T-cell (primary cell): ENCODE data around the gene AP1S2. TPM values are rescaled to one million over a fixed set of nuclear protein-coding genes. Genes with fewer than 3 reads are reported as not detected.

Experiments
- ATAC-seq, 4 experiments: fragments of 200-7000 bp in 3 of 4; fragments of 150-1000 bp in 1 of 4; cut with Tn5 transposase; replicated peaks in 1 of 4; 1 replicate in 3 of 4; 2 replicates in 1 of 4; pipeline ENCODE4 v1.10.0; 2021; ENCODE audit warnings: moderate library complexity in 3 of 4, mild to moderate bottlenecking in 2 of 4, moderate number of reproducible peaks in 1 of 4
- CTCF ChIA-PET, 2 donors: fragments of 300-600 bp; sonication (Branson Sonifier 250); formaldehyde crosslinking; loops; one replicate each; lab custom pipeline; 2022; ENCODE audit warnings: antibody characterized with exemption in 2 of 2; lab: Charles Lee
- POLR2A ChIA-PET, 2 donors: fragments of 300-600 bp; sonication (Branson Sonifier 250); formaldehyde crosslinking; loops; one replicate each; lab custom pipeline; 2022; ENCODE audit warnings: antibody characterized with exemption in 2 of 2; lab: Charles Lee
- DNase-seq, 35 experiments: peaks; one replicate each; pipeline versions ENCODE4 v3.0.0 to v3.0.0-alpha.2; 2013 to 2023
- H3K27ac ChIP-seq: one replicate; pipeline ENCODE4 v1.5.1; 2013; ENCODE audit warnings: low read length
- H3K27me3 ChIP-seq, 2 experiments: replicated peaks in 1 of 2; 1 replicate in 1 of 2; 2 replicates in 1 of 2; pipeline versions ENCODE4 v1.6.1 to v1.7.0; 2013; ENCODE audit warnings: low read length in 1 of 2, mixed read lengths in 1 of 2; ENCODE audit not compliant: control insufficient read depth in 2 of 2, insufficient read depth in 2 of 2; ENCODE audit errors: extremely low read depth in 1 of 2
- H3K36me3 ChIP-seq, 2 donors: 1 replicate in 1 of 2; 2 replicates in 1 of 2; pipeline versions ENCODE4 v1.6.1 to v1.7.0; 2013; ENCODE audit warnings: low read length in 1 of 2; ENCODE audit not compliant: control insufficient read depth in 2 of 2, insufficient read depth in 1 of 2; ENCODE audit errors: extremely low read depth in 1 of 2
- H3K4me1 ChIP-seq, 2 experiments: 1 replicate in 1 of 2; 2 replicates in 1 of 2; pipeline versions ENCODE4 v1.6.1 to v1.7.0; 2013; ENCODE audit warnings: low read length in 2 of 2, mixed read lengths in 1 of 2; ENCODE audit not compliant: insufficient read depth in 2 of 2, control insufficient read depth in 1 of 2; ENCODE audit errors: extremely low read depth in 1 of 2
- H3K4me3 ChIP-seq, 2 donors: 1 replicate in 1 of 2; 2 replicates in 1 of 2; pipeline versions ENCODE4 v1.5.1 to v1.7.0; 2013; ENCODE audit warnings: mild to moderate bottlenecking in 2 of 2, low read length in 1 of 2, moderate library complexity in 1 of 2; ENCODE audit not compliant: control insufficient read depth in 1 of 2; ENCODE audit errors: extremely low read depth in 1 of 2
- H3K9me3 ChIP-seq: 2 replicates; pipeline ENCODE4 v1.7.0; 2013
- H3K27ac Mint-ChIP-seq, 2 donors: one replicate each; pipeline ENCODE4 v1.8.0; 2020 to 2021; ENCODE audit warnings: mild to moderate bottlenecking in 2 of 2, mixed read lengths in 2 of 2
- H3K27me3 Mint-ChIP-seq, 2 donors: one replicate each; pipeline ENCODE4 v1.8.0; 2021 to 2022; ENCODE audit warnings: mixed read lengths in 2 of 2
- H3K36me3 Mint-ChIP-seq: one replicate; pipeline ENCODE4 v1.8.0; 2021; ENCODE audit warnings: mixed read lengths
- H3K4me1 Mint-ChIP-seq, 3 donors: one replicate each; pipeline ENCODE4 v1.8.0; 2020 to 2022; ENCODE audit warnings: mixed read lengths in 3 of 3, mild to moderate bottlenecking in 1 of 3
- H3K4me3 Mint-ChIP-seq, 3 donors: one replicate each; pipeline ENCODE4 v1.8.0; 2020 to 2022; ENCODE audit warnings: mild to moderate bottlenecking in 3 of 3, mixed read lengths in 3 of 3, moderate library complexity in 3 of 3
- H3K9me3 Mint-ChIP-seq, 3 donors: one replicate each; pipeline ENCODE4 v1.8.0; 2020 to 2022; ENCODE audit warnings: mixed read lengths in 3 of 3
- WGBS: methylation state at CpG from one replicate; pipeline ENCODE4 v1.1.5; 2013; ENCODE audit warnings: missing lambda C conversion rate; ENCODE audit not compliant: insufficient coverage; 5-methylcytosine and 5-hydroxymethylcytosine counted together
- total RNA-seq, 35 experiments: library from RNA in 6 of 35; stranded (reverse) in 6 of 35; fragments of 120-200 nt in 1 of 35; gene quantifications; one replicate each; pipeline versions ENCODE4 v1.2.1 to v1.2.4 and lab custom pipeline; 2013 to 2026

Gene AP1S2
- total RNA-seq, 5 donors from 2014 or later (not counting 1 experiment from before 2014, with no cell fraction given), result 19.1 to 29.5 (median 25.3) TPM

- CTCF ChIA-PET, result no interaction called here
- H3K4me3 Mint-ChIP-seq, result no peak overlapping the region
- Histone ChIP-seq H3K36me3 (peaks cover 5 to 8% of the 10 kb centered on the region in 2 donors), H3K4me3 (no peak overlapping the region), H3K27ac (no peak overlapping the region), H3K27me3 (no peaks in the 10 kb centered on the region), H3K9me3 (no peaks in the 10 kb centered on the region), H3K4me1 (peaks cover 7 to 19% of the 10 kb centered on the region in 2 experiments)
- peaks cover 6 to 14% (median 6%) of the 10 kb centered on the region in 3 donors for H3K4me1 Mint-ChIP-seq
- no peaks in the 10 kb centered on the region for H3K9me3 Mint-ChIP-seq
- H3K27me3 Mint-ChIP-seq, result no peaks in the 10 kb centered on the region
- peak in 1 of 35 experiments; percentile 4 for DNase-seq
- POLR2A ChIA-PET, result no interaction called here
- WGBS, result no CpG with 5 or more reads among the region's 3 CpGs
- H3K36me3 Mint-ChIP-seq, result peaks cover 16% of the 10 kb centered on the region
- no peak for ATAC-seq
- H3K27ac Mint-ChIP-seq, result no peak overlapping the region
Observed at GRCh38 chrX:15786915-15787314, 67.7 kb downstream of the AP1S2 start.

DNA sequence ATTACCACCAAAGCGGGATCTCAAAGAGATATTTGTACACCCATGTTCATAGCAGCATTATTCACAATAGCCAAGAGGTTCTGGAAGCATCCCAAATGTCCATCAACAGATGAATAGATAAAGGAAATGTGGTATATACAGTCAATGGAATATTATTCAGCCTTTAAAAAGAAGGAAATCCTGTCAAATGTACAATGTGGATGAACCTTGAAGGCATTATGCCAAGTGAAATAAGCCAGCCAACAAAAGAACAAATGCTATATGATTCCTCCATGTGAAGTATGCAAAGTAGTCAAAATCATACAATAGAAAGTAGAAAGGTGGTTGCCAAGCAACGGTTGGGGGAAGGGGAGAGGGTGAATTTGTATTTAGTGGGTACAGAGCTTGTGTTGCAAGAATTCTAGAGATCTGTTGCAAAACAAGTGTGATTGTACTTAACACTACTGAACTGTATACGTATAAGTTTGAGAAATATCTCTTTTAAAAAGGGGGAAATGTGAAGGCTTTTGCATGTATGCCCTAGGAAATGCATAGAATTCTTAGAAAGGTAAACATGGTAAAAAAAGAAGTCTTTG, 69.3 kb downstream of the AP1S2 start:
- ChIA-PET CTCF (no interaction called here), POLR2A (no interaction called here)
- peaks cover 19% of the 10 kb centered on the region for H3K36me3 Mint-ChIP-seq
- peaks cover 9 to 14% (median 12%) of the 10 kb centered on the region in 3 donors for H3K4me1 Mint-ChIP-seq
- DNase-seq (no peak), ATAC-seq (no peak)
- Histone ChIP-seq H3K27ac (no peak overlapping the region), H3K27me3 (no peaks in the 10 kb centered on the region), H3K4me3 (no peak overlapping the region), H3K4me1 (peaks cover 2 to 17% of the 10 kb centered on the region in 2 experiments), H3K9me3 (no peaks in the 10 kb centered on the region), H3K36me3 (peaks cover 5 to 17% of the 10 kb centered on the region in 2 donors)
- no CpG with 5 or more reads among the region's 3 CpGs for WGBS
- H3K27ac Mint-ChIP-seq, result no peak overlapping the region
- no peaks in the 10 kb centered on the region for H3K9me3 Mint-ChIP-seq
- H3K27me3 Mint-ChIP-seq, result no peaks in the 10 kb centered on the region
- H3K4me3 Mint-ChIP-seq, result no peak overlapping the region

- Mint-ChIP-seq H3K27ac (peak overlapping the region; percentile 93 to 98), H3K9me3 (no peaks in the 10 kb centered on the region), H3K27me3 (no peaks in the 10 kb centered on the region), H3K36me3 (peaks cover 23% of the 10 kb centered on the region), H3K4me1 (peaks cover 7 to 14% (median 11%) of the 10 kb centered on the region in 3 donors), H3K4me3 (peak overlapping the region; percentile 74 to 81 (median 75))
- DNase-seq (peak in 1 of 35 experiments; percentile 45), ATAC-seq (peak in 1 of 4 experiments; percentile 67)
- ChIA-PET POLR2A (no interaction called here), CTCF (interaction anchor here (0.6 to 2.0 kb wide), 2 partner anchors 9 to 31 kb away, joined by 3 to 4 read pairs; partner anchors contain the start of gene ZRSR2 (in 1 of the 2))
- 0% methylated on average over 2 of the region's 13 CpGs for WGBS
- H3K27me3 ChIP-seq, result no peaks in the 10 kb centered on the region
- H3K36me3 ChIP-seq, result peaks cover 5 to 28% of the 10 kb centered on the region in 2 donors
- peak overlapping the region; percentile 88 for H3K27ac ChIP-seq
- H3K4me3 ChIP-seq, result peak overlapping the region in 1 of 2 donors; percentile 40
- H3K9me3 ChIP-seq, result no peaks in the 10 kb centered on the region
- H3K4me1 ChIP-seq, result peaks cover 0 to 8% of the 10 kb centered on the region in 2 experiments
Observed at GRCh38 chrX:15781961-15782699, 72.5 kb downstream of the AP1S2 start.

Other genes starting within 250 kb of the AP1S2 start
- gene CLTRN, start 190.0 kb downstream of the AP1S2 start, total RNA-seq, result under 1 TPM; 0.38 to 0.79 (median 0.45) TPM
- 10 to 100 TPM; 34.2 to 80.9 (median 44.6) TPM for gene CA5B, start 116.5 kb downstream of the AP1S2 start, total RNA-seq
- gene ZRSR2, start 64.3 kb downstream of the AP1S2 start, total RNA-seq, result 10 to 100 TPM; 18.5 to 35.4 (median 21.6) TPM